Hematopoietic multipotent progenitor cell treated with erythropoietin and hydrocortisone succinate and interleukin-3 and kit ligand, for 4 days (in vitro differentiated cells): ENCODE data around the gene AP3S2.
A peak's percentile ranks its signal among the peaks of the same experiment; 100 is the strongest.
"Not testable (repeated sequence)": the region's sequence is repeated elsewhere in the genome, so short reads cannot be mapped to it uniquely, and the experiment has no call there.

Experiments used
- DNase-seq: peaks from one replicate; pipeline ENCODE4 v3.0.0-alpha.2; 2015

Gene AP3S2

DNA sequence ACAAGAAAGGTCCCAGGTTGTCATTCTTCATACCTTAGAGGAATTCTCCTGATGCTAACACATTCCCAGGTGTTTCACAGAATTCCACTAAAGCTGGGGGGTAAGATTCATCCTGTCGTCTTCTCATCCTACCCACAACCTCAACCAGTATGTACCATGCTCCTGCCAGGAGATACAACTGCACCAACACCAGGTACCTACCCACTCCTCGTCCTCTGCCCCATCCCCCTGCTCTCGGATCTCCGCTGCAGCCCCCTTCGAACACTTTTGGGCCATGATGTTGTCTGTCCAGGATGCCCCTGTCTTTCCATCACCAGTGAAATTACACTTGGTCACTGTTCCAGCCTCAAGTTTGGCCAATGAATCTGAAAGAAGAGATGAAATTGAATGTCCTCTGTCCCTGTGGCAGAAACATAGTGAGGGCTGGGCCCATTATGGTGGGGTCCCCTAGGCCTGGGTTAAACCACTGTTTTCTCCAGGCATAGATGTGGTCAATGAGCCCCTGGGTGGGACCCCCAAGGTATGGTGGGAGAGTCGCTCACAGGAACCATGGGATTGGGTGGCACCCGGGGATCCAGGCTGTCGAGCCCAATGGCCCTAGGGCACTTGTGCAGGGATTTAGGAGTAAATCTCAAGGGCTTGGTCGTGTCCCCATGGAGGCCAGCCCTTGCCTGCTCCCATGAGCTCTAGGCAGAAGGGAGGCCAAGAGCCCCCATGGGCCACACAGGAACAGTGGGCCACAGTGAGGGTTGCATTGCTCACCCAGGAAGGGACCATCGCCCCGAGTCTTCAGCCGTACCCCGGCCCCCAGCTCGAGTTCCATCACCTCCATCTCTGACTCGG is 9.4 kb upstream of the AP3S2 start:
- no peak for DNase-seq

DNA sequence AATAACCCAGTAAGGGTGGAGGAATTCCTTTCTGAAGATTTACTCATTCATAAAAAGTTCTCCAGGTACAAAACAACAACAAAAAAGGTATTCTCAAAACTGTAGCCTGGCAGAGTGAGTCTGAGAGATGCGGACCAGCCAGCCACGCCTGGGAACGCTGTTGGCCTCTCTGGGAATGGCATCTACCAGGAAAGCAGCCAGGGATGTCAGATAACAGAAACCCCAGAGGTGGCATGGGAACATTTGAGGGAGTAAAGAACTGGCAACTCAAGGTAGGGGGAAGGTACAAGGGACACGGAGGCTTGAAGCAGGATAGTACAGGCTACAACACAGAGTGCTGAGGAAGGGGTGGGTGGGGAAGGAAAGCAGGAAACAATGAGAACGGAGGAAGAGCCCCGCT is 7.1 kb upstream of the AP3S2 start:
- DNase-seq: no peak

DNA sequence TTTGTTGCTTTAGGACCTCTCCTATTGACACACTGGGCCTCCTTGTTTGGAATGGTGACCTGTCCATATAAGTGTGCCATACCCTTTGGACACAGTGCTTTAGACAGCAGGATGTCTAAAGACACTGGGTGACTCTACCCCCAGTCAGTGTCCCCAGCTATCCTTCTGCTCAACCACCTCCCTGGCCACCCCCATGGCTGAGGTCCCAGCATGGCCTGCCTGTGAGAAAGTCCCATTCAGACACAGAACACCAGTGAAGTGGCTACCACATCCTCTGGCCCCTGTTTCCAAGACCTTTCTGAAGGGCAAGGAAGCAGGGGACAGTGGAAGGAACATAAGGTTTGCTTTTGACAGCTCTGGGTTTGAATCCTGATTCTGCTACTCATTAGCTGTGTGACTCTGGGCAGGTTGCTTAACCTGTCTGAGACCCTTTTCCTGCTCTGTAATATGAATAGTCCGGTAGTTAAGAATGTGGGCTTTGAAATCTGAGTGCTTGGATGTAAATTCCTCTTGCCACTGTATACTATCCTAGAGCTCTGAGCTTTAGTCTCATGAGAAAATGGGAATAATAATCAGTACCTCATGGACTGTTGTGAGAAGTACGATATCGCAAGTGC is 6.3 kb upstream of the AP3S2 start:
- no peak for DNase-seq

DNA sequence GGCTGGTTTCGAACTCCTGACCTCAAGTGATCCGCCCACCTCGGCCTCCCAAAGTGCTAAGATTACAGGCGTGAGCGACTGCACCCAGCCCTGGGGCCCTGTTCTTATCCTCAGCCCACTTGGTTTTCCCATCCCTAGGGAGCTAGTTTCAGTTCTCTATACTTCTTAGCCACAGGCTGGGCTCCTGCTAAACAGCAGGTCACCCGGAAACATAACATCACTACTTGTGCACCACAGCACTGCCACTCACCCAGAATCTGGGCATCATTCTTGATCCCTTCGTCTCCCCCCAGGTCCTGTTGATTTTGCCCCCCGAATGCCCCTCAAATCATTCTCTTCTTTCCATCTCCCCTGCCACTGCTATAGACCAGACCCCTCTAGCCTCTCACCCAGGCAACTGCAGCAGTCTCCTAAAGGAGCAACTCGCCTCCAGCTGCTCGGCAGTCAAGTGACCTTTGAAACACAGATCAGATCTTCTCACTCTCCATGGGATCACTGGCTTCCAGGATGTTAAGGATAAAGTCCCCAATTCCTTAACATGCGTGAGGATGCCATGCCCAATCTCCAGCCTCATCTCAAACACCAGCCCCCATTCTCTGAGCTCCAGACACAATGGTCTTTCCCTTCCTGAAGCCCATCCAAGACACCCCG is 5.6 kb upstream of the AP3S2 start:
- no peak for DNase-seq

DNA sequence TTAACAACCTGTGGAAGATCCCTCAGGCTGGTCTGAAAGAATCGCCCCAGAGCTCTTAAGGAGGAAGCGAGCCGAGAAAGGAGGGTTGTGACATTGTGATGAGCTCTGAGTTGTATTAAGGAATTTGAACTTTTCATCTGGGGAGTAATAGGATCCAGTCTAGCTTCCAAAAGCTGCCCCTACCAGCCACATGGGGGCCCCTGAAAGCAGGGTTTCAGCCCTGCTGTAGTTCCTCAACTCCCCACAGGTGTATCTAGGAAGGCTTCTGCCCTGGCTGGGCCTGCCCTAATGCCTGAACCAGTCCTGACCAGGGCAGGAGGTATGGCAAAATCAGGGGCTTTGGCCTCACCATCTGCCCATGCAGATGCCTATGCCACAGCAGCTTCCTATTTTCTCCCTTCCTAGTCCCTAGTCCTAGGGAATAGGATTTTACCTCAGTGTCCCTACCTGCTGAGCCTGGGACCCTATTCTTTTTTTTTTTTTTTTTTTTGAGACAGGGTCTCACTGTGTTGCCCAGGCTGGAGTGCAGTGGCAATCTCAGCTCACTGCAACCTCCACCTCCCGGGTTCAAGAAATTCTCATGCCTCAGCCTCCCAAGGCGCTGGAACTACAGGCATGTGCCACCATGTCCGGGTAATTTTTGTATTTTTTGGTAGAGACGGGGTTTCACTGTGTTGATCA is 5.0 kb upstream of the AP3S2 start:
- peak; percentile 81 for DNase-seq

DNA sequence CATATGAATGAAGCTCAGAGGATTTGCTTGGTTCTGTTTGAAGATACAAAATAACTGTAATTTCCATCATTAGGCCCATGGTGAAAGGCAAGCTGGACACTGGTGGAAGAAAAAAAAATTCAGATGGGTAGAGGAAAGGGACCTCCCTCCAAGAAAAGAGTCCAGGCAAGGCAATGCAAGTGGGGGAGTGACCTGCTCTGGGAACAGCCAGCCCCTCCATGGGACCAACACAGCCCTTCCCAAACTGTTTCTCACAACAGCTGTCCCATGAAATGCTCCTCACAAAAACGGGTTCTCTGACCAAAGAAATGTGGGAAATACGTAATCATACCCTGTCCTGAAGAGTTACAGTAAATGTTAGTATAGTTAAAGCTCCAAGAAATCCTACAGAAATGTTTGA is 4.4 kb upstream of the AP3S2 start:
- DNase-seq: no peak

DNA sequence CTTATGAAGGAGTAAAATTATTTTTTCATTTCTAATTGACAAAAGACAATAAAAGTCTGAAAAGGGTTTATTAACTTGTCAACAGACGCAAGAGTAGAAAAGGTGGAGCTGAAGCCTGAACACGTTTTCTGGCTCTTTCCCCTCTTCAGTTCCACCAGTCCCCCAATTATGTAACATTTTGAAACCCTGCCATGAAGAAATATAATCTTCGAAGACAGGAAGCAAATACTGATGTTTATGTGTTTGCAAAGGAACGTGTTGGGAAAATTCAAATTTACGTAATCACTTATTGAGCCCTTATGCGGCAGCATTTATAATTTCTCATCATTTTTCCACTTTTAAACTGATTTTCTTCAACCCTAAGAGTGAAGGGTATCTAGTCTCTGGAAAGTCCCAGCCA is 767 bp downstream of the AP3S2 start:
- DNase-seq: peak; percentile 57

DNA sequence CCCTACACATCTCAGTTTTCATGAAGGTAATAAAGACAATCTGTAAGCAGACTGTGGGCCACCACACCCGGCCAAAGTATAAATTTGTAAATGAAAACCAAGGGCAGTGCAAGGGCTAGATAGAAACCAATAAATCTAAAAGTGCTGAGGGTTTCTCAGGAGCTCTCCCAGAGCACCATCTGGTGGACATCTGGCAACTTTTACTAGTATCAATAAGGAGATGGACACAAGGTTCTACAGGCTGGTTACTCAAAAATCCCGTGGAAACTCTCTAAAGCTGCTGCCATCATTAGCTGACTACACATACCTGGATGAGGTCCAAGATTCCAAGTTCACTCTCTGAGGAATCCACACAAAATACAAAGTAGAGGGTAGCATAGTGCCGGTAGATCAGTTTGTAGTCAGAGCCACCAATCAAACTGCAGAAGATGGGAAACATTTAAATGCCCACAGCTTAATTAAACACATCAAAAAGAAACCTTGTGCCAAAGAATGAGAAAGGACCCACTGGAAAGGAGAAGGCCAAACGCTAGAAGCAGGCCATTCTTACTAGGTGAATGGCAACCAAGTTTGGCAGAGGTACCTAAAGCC is 5.5 kb downstream of the AP3S2 start:
- DNase-seq: peak; percentile 76

DNA sequence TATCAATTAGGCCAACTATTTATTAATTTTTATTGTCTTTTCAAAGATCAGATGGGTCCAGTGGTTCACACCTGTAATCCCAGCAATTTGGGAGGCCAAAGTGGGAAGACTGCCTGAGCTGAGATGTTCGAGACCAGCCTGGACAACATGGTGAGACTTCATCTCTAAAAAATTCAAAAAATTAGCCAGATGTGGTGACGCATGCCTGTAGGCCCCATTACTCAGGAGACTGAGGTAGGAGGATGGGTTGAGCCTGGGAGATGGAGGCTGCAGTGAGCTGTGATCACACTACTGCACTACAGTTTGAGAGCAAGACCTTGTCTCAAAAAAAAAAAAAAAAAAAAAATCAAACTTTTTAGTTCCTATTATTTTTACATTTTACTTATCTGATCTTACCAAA is 8.2 kb downstream of the AP3S2 start:
- no peak for DNase-seq

DNA sequence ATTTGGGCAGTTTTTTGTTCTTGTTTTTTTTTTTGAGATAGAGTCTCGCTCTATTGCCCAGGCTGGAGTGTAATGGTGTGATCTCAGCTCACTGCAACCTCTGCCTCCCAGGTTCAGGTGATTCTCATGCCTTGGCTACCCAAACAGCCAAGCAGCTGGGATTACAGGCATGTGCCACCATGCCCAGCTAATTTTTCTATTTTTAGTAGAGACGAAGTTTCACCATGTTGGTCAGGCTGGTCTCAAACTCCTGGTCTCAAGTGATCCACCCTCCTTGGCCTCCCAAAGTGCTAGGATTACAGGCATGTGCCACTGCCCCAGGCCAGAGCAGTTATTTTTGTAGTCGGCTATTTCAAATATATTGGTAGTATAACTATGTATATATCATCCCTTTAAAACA is 8.6 kb downstream of the AP3S2 start:
- DNase-seq: not testable (repeated sequence)

DNA sequence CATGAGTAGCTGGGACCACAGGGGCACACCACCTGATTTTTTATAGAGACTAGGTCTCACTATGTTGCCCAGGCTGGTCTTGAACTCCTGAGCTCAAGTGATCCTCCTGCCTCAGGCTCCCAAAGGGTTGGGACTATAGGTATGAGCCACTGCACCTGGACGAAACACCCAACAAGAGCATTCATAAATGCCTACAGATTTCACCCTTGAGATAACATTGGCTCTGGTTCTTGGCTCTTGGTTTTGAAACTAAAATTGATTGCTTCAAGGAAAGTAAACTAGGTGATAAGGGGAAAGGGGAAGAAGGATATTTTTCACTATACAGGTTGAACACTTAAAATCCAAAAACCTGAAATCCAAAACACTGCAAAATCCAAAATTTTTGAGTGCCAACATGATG is 10.3 kb downstream of the AP3S2 start:
- DNase-seq: no peak

DNA sequence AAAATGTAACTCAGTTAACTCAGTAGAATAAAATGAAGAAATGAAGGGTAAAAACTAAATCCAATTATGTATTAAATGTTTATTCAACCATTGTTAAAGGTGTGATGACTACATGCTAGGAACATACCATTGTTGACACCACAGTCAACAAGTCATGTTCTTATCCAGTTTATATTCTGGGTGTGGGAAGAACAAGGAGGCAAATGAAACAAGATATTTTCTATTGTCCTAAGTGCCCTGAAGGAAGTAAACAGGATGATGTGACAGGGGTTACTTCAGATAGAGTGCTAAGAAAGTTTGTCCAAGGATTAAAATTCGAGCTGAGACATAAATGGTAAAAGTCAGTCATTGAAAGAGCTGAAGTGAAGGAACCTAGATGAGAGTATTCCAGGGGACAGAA is 13.1 kb downstream of the AP3S2 start:
- DNase-seq: no peak

DNA sequence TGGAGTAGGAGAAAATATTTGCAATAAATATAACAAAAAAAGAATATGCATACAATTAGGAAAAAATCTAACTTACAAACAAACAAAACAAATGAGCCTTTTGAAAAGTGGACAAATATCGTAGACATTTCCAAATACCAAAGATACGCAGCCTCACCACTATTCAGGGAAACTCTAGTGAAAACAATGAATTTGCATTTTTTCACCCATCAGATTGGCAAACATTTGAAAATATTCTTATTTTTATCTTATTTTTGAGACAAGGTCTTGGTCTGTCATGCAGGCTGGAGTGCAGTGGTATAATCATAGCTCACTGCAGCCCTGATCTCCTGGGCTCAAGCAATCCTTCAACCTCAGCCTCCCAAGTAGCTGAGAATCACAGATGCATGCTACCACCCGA is 15.5 kb downstream of the AP3S2 start:
- no peak for DNase-seq

DNA sequence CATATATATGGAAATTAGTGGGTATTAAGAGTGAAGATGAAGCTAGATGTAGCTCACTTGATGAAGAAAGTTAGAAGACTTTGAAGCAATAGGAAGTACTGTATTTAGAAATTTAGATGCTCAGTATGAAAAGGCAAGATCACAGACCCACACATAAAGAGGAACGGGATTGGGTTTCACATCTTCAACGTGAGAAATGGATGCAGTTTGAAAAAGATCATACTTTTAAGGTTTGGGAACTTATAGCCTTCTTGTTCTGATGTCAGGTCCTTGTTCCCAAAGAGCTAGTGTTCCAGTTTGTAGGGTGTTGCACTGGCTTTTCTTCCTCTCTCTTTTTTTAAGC is 16.7 kb downstream of the AP3S2 start:
- DNase-seq: no peak

DNA sequence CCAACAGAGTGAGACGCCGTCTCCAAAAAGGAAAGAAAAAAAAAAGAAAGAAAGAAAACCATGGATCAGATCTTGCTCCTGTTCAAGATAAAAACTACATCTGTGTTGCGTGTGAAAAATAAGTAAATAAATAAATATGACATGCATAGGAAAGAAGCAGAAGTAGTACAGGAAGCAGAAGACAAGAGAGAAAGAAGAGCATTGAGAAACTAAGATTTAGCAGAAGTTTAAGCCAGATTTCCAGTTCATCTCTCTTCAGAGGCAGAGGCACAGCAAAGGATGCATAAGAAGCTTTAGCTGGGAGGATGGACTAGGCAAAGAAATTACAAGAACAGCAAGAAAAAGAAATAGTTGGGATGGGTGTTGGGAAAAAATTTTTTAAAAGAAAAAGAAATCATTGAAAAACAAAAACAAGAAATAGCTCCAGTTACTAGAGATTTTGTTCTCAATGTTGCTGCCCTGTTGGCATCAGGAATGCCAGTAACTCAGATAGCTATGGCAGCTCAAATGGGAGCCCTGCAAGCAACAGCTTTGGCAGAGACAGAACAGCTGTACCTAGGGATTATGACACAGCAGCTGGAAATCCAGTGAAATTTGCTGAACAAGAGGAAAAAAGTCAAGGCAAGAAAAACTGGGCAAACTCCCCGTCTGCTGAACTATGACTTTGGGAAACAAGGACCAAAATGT is 17.3 kb downstream of the AP3S2 start:
- no peak for DNase-seq

DNA sequence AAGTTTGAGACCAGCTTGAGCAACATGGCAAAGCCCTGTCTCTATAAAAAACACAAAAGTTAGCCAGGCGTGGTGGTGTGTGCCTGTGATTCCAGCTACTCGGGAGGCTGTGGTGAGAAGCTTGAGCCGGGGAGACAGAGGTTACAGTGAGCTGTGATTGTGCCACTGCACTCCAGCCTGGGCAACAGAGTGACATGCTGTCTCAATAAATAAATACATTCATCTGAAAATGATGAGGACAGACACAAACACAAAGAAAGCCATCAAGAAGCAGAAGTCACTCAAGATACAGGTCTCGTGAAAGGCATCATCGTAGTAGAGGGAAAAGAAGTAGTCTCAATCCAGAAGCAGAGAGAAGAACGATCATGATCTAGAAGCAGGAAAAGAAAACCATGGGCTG is 18.1 kb downstream of the AP3S2 start:
- no peak for DNase-seq

DNA sequence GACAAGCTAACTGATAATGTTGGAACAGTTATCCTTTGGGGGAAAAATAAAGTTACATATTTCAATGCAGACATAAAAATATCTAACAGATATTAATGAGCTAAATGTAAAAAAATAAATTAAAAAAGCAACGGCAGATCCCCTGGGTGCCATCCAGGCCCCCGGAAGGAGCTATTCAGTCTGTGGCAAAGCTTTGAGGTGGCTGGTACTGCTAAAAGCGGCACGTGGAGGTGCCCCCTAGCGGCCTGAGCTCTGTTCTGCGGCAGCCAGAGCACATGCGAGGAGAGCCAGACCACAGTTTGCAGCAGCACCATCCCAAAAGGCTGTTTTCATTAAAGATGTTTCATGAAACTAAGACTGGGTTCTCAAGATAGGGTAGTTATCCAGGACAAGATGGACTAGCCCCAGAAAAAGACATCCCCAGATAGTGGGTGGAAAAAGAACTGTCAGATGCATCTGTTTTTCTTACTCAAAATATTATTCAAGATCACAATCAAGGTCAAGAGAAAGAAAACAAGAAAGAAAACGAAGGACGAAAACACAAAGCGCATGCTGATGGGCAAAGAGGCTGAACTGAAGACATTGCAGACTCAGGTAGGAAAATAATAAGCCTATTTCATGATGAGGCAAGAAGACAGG is 18.7 kb downstream of the AP3S2 start:
- DNase-seq: peak; percentile 94

DNA sequence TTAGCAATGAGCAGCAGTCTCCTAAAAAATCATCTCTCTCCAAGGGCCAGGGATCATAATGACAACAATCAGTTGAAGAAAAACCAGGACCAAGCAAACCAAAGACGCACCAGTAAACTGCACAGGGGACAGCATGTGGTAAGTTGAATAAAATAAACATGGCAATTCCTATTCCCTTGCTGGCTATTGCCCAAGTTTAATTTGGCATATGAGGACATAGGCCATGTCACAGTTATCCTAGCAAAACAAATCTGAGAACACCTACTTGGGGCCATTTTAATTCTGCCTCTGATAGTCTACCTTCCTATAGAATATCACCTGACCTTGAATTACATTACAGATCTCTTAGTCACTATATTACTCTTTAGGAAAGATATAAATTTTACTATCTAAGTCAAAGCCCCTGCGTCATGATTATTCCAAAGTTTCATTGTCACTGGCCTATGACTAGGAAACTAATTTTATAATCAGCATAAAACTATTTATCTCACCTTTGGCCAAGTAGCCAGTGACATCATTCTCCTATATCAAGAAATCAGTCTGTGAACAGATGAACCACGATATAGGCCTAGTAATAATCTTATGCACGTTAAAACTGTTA is 23.0 kb downstream of the AP3S2 start:
- DNase-seq: no peak

DNA sequence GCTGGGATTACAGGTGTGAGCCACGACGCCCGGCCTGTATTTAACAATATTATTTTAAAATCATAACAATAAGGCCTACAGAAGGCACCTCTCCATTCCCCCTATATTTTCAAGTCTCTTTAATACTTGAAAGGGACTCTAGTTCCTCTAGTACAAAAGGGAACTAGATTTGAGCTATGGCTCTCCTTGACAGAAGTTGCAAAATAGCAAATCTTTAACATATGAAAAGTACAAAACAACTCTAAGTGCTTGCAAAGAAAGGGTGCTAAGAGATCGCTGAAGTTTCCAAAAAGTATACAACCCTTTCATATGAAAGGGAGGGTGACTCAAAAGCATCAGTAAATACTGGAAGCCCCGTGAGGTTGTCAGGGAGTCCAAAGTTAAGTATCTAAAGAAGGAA is 23.8 kb downstream of the AP3S2 start:
- peak; percentile 22 for DNase-seq

DNA sequence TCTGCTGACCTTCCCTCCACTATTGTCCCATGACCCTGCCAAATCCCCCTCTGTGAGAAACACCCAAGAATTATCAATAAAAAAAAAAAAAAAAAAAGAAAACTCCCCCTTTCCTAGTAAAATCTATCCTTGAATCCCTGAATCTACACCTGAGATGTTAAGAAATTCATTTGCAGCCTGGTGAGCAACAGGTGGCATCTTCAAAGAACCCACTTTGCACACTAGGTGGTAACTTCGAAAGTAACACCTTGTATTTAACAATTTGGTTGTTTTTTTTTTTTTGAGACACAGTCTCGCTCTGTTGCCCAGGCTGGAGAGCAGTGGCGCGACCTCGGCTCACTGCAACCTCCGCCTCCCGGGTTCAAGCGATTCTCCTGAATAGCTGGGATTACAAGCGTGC is 24.3 kb downstream of the AP3S2 start:
- DNase-seq: not testable (repeated sequence)

DNA sequence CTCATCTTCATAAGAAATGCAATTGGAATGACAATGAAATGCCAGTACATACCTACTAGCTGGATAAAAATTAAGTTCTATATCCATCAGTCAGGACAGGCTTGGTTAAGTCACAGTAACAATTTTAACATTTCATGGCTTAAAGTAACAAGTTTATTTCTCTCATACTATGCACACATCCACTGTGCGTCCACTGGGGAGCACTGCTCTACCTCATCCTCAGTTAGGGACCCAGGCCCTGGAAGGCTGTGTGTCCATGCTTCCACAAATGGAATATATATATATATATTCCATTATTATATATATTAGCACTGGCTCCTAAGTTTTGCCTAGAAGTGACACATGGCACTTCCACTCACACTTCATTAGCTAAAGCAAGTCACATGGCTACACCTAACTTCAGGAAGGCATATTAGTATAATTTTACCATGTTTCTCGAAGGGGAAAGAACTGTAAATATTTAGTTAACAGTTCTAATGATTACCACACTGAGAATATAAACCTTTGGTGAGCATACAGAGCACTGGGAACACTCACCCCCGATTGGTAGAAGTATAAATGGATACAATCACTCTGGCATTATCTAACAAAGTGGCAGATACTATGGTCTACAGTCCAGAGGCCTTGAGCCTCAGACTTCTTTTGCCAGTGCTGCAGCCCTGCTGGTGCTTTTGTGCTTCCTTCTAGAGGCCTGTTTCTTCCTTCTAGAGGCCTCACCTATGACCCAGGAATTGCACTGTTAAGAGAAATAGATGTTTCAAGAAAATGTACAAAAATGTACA is 28.6 kb downstream of the AP3S2 start:
- DNase-seq: no peak
